ENCODE measurements around the gene USP10.

USP10 gene

DNA sequence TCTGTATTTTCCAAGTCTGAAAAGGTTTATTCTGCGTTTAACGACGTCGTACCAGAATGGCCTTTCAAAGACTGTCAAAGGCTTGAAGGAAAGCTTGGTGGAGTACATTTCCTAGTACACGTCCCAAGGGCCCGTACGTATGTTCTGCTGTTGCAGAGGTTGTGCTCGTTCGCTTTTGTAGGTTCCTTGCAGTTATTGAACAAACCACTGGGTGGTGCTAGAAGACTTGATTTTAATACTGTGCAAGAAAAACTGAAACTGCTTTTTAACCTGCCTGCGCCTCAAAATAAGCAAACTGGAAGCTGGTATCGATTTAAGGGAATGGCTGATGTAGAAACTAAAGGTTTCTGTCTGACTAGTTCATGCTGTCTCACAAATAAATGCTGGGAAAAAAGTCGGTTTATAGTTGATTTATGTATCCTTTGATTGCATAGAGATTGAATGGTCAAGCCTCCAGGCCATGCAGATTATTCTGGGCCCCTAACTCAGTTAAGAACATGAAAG lies 54.6 kb downstream of the USP10 start:
- H3K36me3 Mint-ChIP-seq (ENCODE audit: insufficient read depth): peaks cover 11% of the 10 kb centered on the region
- H3K4me1 Mint-ChIP-seq: peaks cover 76% of the 10 kb centered on the region
- peak; percentile 59 for ATAC-seq (replicated peaks; ENCODE audit: extremely low read depth, poor library complexity, severe bottlenecking)
- no peaks in the 10 kb centered on the region for H3K9me3 Mint-ChIP-seq
- peak; percentile 46 to 72 for DNase-seq (ENCODE audit: low spot score in 2 of 2)
- no peak overlapping the region for H3K27ac Mint-ChIP-seq (ENCODE audit: low read depth)
- H3K4me3 Mint-ChIP-seq: peak overlapping the region; percentile 37
- no peaks in the 10 kb centered on the region for H3K27me3 Mint-ChIP-seq

DNA sequence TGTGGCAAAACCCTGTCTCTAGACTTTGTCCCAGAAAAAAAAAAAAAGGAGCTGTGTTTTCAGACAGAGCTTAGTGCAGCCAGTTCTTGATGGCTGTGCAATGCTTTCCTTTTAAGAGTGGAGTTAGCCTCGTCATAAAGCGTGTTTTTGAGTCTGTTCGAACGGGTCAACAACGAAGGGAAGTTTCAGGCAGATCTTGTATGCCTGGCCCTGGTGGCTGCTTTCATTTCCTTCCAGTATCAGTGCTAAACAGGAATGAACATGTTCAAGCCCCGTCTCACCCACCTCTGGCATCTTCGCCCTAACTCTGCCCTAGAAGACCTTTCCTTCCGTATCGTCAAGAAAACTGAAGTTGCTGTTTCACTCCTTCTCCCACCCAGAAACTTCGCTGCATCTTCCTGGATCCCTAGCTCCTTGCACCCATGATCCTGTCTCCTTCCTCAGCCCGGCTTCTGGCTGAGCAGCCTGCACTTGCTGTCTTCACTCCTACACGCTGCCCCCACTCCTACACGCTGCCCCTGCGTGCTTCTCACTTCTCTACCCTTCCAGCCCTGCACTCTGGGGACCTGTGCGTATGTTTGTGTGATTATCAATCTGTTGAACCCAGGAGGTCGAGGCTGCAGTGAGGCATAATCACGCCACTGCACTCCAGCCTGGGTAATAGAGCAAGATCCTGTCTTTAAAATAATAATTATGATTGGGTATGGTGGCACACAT lies 55.3 kb downstream of the USP10 start:
- DNase-seq (ENCODE audit: low spot score in 2 of 2) (no peak), ATAC-seq (replicated peaks; ENCODE audit: extremely low read depth, poor library complexity, severe bottlenecking) (no peak)
- Mint-ChIP-seq H3K4me1 (peaks cover 77% of the 10 kb centered on the region), H3K27me3 (no peaks in the 10 kb centered on the region), H3K27ac (ENCODE audit: low read depth) (no peak overlapping the region), H3K9me3 (no peaks in the 10 kb centered on the region), H3K36me3 (ENCODE audit: insufficient read depth) (peaks cover 11% of the 10 kb centered on the region), H3K4me3 (peak overlapping the region; percentile 37)

DNA sequence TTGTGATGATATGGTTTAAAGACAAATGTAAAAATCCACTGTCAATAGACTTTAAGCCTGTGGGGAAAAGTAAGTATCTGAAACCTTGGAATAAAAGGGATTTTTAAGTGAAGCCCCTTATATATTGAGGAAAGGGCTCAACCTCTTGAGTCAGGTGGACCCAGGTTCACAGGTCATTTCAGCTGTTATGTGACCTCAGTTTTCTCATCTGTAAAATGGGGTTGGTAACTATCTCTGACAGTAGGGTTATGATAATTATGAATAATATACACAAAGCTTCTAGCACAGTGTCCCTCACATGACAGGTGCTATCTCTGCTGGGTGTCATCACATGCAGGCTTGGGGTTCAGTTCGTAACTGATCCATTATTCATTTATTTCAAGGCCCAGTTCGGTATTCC lies 57.0 kb downstream of the USP10 start:
- peaks cover 20% of the 10 kb centered on the region for H3K36me3 Mint-ChIP-seq (ENCODE audit: insufficient read depth)
- no peak overlapping the region for H3K27ac Mint-ChIP-seq (ENCODE audit: low read depth)
- no peaks in the 10 kb centered on the region for H3K27me3 Mint-ChIP-seq
- peaks cover 71% of the 10 kb centered on the region for H3K4me1 Mint-ChIP-seq
- H3K9me3 Mint-ChIP-seq: no peaks in the 10 kb centered on the region
- DNase-seq (ENCODE audit: low spot score in 2 of 2) (no peak), ATAC-seq (replicated peaks; ENCODE audit: extremely low read depth, poor library complexity, severe bottlenecking) (no peak)
- no peak overlapping the region for H3K4me3 Mint-ChIP-seq

DNA sequence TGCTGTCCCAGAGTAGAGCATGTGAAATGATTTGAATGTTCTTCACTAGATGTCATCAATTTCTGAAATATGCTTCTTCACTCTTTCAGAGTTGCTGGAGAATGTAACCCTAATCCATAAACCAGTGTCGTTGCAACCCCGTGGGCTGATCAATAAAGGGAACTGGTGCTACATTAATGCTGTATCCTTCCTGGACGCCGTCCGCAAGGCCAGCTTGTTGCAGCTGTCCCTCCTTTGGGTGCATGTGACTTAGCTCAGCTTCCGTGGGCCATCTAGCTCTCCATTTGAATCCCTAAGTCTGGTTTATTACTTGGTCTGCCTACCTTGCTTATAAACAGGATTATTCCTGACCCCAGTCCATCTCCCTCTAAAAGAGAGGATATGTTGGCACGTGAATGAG lies 58.8 kb downstream of the USP10 start:
- Mint-ChIP-seq H3K4me1 (peaks cover 58% of the 10 kb centered on the region), H3K9me3 (no peaks in the 10 kb centered on the region), H3K27me3 (no peaks in the 10 kb centered on the region), H3K36me3 (ENCODE audit: insufficient read depth) (peaks cover 22% of the 10 kb centered on the region), H3K4me3 (peak overlapping the region; percentile 31), H3K27ac (ENCODE audit: low read depth) (peak overlapping the region; percentile 16)
- DNase-seq (ENCODE audit: low spot score in 2 of 2) (no peak), ATAC-seq (replicated peaks; ENCODE audit: extremely low read depth, poor library complexity, severe bottlenecking) (no peak)

DNA sequence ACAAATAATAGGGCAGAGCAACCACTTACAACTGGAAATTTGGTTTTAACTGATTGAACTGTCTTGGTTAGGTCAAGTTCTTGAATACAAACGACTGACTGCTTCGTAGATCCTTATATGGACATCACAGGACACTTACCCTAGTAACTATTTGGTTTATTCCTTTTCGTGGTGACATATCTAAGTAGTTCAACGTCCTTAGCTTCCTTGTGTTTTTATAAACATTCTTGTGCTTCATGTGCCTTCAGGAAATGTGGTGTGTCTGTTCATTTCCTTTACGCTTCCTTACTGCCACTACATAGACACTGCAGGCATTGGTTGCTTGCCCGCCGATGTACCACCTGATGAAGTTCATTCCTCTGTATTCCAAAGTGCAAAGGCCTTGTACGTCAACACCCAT lies 59.3 kb downstream of the USP10 start:
- ATAC-seq (replicated peaks; ENCODE audit: extremely low read depth, poor library complexity, severe bottlenecking): peak; percentile 65
- Mint-ChIP-seq H3K36me3 (ENCODE audit: insufficient read depth) (peaks cover 26% of the 10 kb centered on the region), H3K27ac (ENCODE audit: low read depth) (no peak overlapping the region), H3K27me3 (no peaks in the 10 kb centered on the region), H3K4me3 (peak overlapping the region; percentile 31), H3K4me1 (peaks cover 53% of the 10 kb centered on the region), H3K9me3 (no peaks in the 10 kb centered on the region)
- DNase-seq (ENCODE audit: low spot score in 2 of 2): no peak

DNA sequence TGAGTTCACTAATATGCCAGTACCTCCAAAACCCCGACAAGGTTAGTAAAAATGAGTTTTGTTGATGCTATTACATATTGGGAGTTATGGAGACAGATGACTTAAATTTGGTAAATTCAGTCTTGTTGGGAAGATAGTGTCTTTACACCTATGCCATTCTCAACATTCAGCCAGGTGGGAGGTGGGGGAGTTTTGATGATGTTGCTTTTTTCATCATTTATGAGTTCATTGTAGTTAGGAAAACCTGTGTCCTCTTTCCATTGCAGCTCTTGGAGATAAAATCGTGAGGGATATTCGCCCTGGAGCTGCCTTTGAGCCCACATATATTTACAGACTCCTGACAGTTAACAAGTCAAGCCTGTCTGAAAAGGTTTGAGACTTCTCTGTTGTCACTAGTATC lies 60.1 kb downstream of the USP10 start:
- Mint-ChIP-seq H3K27ac (ENCODE audit: low read depth) (peak overlapping the region; percentile 36), H3K9me3 (no peaks in the 10 kb centered on the region), H3K27me3 (no peaks in the 10 kb centered on the region), H3K36me3 (ENCODE audit: insufficient read depth) (peaks cover 32% of the 10 kb centered on the region), H3K4me3 (no peak overlapping the region), H3K4me1 (peaks cover 46% of the 10 kb centered on the region)
- ATAC-seq (replicated peaks; ENCODE audit: extremely low read depth, poor library complexity, severe bottlenecking): no peak
- DNase-seq (ENCODE audit: low spot score in 2 of 2): no peak

DNA sequence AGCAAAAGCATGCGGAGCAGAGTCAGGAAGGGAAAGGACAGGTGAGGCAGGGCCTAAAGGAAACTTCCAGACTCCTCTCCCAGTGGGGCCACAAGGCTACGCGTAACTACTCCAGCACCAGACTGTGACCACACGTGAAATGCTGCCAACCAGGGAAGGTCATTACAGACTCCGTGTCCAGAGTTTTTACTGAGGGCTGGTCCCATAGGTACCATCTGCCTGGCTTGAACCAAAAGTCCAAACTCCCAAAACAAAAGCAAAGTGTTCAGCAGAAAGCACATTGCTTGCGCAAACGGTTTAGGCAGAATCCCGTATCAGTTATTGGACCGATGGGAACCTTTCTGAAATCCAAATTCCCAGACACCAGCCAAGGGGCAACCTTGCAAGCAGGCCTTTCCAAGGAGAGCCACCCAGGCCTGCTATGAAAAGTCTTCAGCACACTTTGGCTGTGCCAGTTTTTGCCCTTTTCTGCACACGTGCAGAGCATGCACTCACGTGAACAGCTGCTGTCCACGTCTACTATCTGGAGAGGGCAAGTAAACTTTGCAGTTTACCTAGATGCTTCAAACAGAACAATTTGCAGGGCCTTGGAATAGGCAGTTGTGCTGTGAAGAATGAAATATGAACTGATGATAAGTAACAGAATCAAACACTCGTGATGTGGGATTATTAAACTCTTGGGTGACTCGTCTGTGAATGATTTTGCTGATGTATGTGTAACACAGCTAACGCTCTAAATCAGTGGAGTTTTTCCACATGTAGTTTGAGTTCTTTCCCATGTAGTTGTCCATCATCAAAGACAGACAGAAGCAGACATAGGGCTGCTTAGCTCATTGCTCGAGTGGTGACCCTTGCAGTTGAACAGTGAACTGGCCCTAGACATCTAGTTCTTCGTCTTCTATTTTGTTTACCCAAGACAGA lies 61.9 kb downstream of the USP10 start:
- H3K27ac Mint-ChIP-seq (ENCODE audit: low read depth): no peak overlapping the region
- no peak for DNase-seq (ENCODE audit: low spot score in 2 of 2)
- no peak overlapping the region for H3K4me3 Mint-ChIP-seq
- peaks cover 50% of the 10 kb centered on the region for H3K4me1 Mint-ChIP-seq
- H3K36me3 Mint-ChIP-seq (ENCODE audit: insufficient read depth): peaks cover 41% of the 10 kb centered on the region
- no peak for ATAC-seq (replicated peaks; ENCODE audit: extremely low read depth, poor library complexity, severe bottlenecking)
- H3K27me3 Mint-ChIP-seq: no peaks in the 10 kb centered on the region
- no peaks in the 10 kb centered on the region for H3K9me3 Mint-ChIP-seq

DNA sequence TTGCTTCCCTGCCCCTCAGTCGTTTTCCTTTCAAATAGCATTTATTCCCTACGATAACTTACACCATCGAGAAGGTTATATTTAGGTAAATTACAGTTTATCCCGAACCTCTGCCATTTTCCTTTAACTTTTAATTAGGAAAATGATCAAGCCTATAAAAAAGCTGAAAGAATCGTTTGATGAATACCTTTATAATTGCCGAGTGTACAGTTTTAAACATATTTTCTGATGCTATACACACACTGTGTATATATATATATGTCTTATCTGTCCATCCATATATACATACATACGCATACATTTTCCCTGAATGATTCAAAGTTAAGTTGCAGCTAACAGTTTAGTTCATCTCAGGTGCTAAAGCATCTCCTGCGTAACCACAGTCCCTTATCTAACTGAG lies 63.4 kb downstream of the USP10 start:
- ATAC-seq (replicated peaks; ENCODE audit: extremely low read depth, poor library complexity, severe bottlenecking) (no peak), DNase-seq (ENCODE audit: low spot score in 2 of 2) (no peak)
- Mint-ChIP-seq H3K4me1 (peaks cover 46% of the 10 kb centered on the region), H3K36me3 (ENCODE audit: insufficient read depth) (peaks cover 51% of the 10 kb centered on the region), H3K9me3 (no peaks in the 10 kb centered on the region), H3K27me3 (no peaks in the 10 kb centered on the region), H3K27ac (ENCODE audit: low read depth) (no peak overlapping the region), H3K4me3 (no peak overlapping the region)

DNA sequence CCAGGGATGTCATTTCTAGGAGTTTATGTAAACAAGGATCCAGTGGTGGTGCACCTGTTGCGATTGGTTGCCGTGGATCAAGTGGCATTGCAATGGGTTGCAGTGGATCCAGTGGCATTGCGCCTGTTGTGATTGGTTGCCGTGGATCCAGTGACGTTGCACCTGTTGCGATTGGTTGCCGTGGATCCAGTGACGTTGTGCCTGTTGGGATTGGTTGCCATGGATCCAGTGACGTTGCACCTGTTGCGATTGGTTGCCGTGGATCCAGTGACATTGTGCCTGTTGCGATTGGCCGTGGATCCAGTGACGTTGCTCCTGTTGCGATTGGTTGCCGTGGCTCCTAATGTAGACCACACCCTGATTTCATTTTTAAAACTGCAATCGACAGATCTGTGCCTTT lies 63.8 kb downstream of the USP10 start:
- Mint-ChIP-seq H3K27me3 (no peaks in the 10 kb centered on the region), H3K4me1 (peaks cover 42% of the 10 kb centered on the region), H3K9me3 (no peaks in the 10 kb centered on the region), H3K36me3 (ENCODE audit: insufficient read depth) (peaks cover 55% of the 10 kb centered on the region), H3K27ac (ENCODE audit: low read depth) (no peak overlapping the region), H3K4me3 (no peak overlapping the region)
- no peak for DNase-seq (ENCODE audit: low spot score in 2 of 2)
- ATAC-seq (replicated peaks; ENCODE audit: extremely low read depth, poor library complexity, severe bottlenecking): no peak

DNA sequence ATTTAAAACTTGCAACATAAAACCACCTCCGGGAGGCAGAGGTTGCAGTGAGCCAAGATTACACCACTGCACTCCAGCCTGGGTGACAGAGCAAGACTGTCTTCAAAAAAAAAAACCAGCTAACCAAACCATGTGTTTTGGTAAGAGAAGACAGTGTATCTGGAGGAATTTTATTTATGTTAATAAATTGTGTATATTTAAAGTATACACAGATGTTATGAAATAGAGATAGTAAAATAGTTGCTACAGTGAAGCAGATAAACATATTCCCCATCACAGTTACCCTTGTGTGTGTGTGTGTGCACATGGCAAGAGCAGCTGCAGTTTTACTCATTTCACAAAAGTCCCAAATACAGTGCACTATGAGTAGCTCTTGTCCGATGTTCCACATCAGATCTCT lies 65.2 kb downstream of the USP10 start:
- peaks cover 44% of the 10 kb centered on the region for H3K4me1 Mint-ChIP-seq
- no peak for DNase-seq (ENCODE audit: low spot score in 2 of 2)
- ATAC-seq (replicated peaks; ENCODE audit: extremely low read depth, poor library complexity, severe bottlenecking): no peak

DNA sequence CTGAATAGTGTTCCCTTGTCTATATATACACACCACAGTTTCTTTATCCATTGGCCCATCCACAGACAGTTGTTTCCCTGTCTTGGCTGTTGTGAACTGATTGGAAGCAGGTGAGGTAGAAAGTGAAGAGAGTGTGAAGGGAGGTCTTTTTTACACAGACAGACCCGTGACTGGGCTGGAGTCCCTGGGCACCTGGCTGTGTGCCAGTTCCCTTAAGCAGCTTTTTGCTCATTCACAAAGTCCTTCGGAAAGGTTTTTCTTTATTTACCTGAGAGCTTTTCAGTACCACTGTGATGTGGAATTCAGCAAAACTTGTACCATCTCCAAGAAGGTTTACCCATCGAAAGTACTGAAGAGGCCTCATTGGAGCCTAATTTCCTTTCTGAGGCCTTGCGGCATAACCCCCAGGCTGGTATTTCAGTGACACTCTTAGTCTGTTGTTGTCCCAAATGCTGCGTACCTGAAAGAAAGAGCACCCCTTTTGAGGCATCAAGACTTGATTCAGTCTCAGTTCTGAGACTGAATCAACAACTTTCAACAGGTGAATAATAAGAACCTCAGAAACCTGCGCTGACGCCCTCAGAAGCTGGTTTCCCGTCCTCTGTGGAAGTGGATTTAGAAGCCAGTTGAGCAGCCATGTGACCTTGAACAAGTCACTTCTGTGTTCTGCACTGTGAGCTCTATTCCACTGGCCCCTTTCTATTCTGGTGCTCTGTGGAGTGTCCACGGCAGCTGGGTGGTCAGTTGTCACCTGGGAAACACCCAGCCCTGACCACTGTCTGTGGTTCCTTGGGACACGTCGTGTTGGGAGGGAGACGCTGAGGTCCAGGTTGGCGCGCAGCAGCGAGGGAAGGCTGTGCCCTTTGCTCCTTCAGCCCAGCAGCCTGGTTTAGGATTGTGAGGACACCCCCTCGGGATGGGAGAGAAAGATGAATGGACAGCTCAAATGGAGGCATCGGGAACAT lies 66.1 kb downstream of the USP10 start:
- H3K36me3 Mint-ChIP-seq (ENCODE audit: insufficient read depth): peaks cover 55% of the 10 kb centered on the region

More for the DNA sequence above, 65.2 kb downstream of the USP10 start:
- Mint-ChIP-seq H3K27ac (ENCODE audit: low read depth) (no peak overlapping the region), H3K4me3 (no peak overlapping the region), H3K27me3 (no peaks in the 10 kb centered on the region), H3K9me3 (no peaks in the 10 kb centered on the region), H3K36me3 (ENCODE audit: insufficient read depth) (peaks cover 59% of the 10 kb centered on the region)

More for the DNA sequence above, 66.1 kb downstream of the USP10 start:
- Mint-ChIP-seq H3K4me3 (no peak overlapping the region), H3K9me3 (no peaks in the 10 kb centered on the region), H3K4me1 (peaks cover 39% of the 10 kb centered on the region), H3K27me3 (no peaks in the 10 kb centered on the region), H3K27ac (ENCODE audit: low read depth) (no peak overlapping the region)
- ATAC-seq (replicated peaks; ENCODE audit: extremely low read depth, poor library complexity, severe bottlenecking) (no peak), DNase-seq (ENCODE audit: low spot score in 2 of 2) (no peak)

All from central memory CD8-positive, alpha-beta T cell (primary cell).